Testis (tissue), 2 donors: ENCODE measurements around the gene ADPRHL1.

Experiments
- CTCF ChIP-seq, 3 experiments: fragments of 450-650 bp in 2 of 3; fragments of 200-600 bp in 1 of 3; sonication (generic) in 1 of 3; IDR thresholded peaks; one replicate each; pipeline ENCODE4 v1.5.1; 2016 to 2019; ENCODE audit warnings: antibody characterized with exemption in 3 of 3, mild to moderate bottlenecking in 2 of 3, moderate library complexity in 1 of 3
- POLR2A ChIP-seq: fragments of 450-650 bp; IDR thresholded peaks from one replicate; pipeline ENCODE4 v1.6.1; 2017; ENCODE audit warnings: antibody characterized with exemption, mild to moderate bottlenecking, moderate library complexity

GRCh38 chr13:113361406-113361805 is 91.9 kb downstream of the ADPRHL1 start:
- no peak for TF ChIP-seq CTCF (IDR thresholded peaks at IDR 0.05)
- TF ChIP-seq POLR2A, result no peak
